Left ventricle myocardium inferior (tissue), 1 donor: ENCODE results near the gene KAZN. TPM values are rescaled to one million over a fixed set of nuclear protein-coding genes. Genes with fewer than 3 reads are reported as not detected.

Source experiments
- DNase-seq: peaks from one replicate; pipeline ENCODE4 v3.0.0-alpha.2; 2020
- H3K27ac ChIP-seq: fragments of 200-600 bp; replicated peaks from 2 replicates; pipeline ENCODE4 v1.8.0; 2021
- H3K27me3 ChIP-seq: fragments of 200-600 bp; 2 replicates; pipeline ENCODE4 v1.8.0; 2021; ENCODE audit warnings: low read depth
- H3K36me3 ChIP-seq: fragments of 200-600 bp; 2 replicates; pipeline ENCODE4 v1.8.0; 2021
- H3K4me1 ChIP-seq: fragments of 200-600 bp; 2 replicates; pipeline ENCODE4 v1.8.0; 2021
- H3K4me3 ChIP-seq: fragments of 200-600 bp; 2 replicates; pipeline ENCODE4 v1.8.0; 2021; ENCODE audit warnings: mild to moderate bottlenecking, moderate library complexity
- H3K9me3 ChIP-seq: fragments of 200-600 bp; replicated peaks from 2 replicates; pipeline ENCODE4 v1.8.0; 2021
- CTCF ChIP-seq: fragments of 200-600 bp; IDR thresholded peaks from 2 replicates; pipeline ENCODE4 v1.8.0; 2021; ENCODE audit warnings: antibody characterized with exemption, mild to moderate bottlenecking, borderline replicate concordance
- intact Hi-C: fragments of 100-400 bp; cut with micrococcal nuclease; formaldehyde crosslinking; loops from one replicate; pipeline ENCODE4 v1.11.0; 2022
- total RNA-seq: library from RNA; stranded (reverse); fragmentation: NEBNext Ultra II Directional; extraction: Animal tissue kit (Norgen Biotek cat#: 25700); gene quantifications from one replicate; pipeline ENCODE4 v1.2.1, GENCODE V29; 2021
- donor health status: DM: no; HTN: yes; CAD: no; lungs with severe emphysema.

Gene KAZN
- total RNA-seq, 1 donor from 2014 or later: 2.2 TPM

- H3K4me1 ChIP-seq: no peaks in the 10 kb centered on the region
- H3K4me3 ChIP-seq: no peak overlapping the region
- H3K36me3 ChIP-seq: no peaks in the 10 kb centered on the region
- H3K27ac ChIP-seq: no peak overlapping the region
- DNase-seq: no peak
- no peaks in the 10 kb centered on the region for H3K9me3 ChIP-seq
- no peak for TF ChIP-seq CTCF
- H3K27me3 ChIP-seq: no peaks in the 10 kb centered on the region
- intact Hi-C loops: no loop called here
These were observed 396.5 kb downstream of the KAZN start for GRCh38 chr1:14994841-14995437.

GRCh38 chr1:14996133-14997050 lies 397.9 kb downstream of the KAZN start:
- Histone ChIP-seq H3K36me3 (no peaks in the 10 kb centered on the region), H3K4me3 (no peak overlapping the region), H3K4me1 (no peaks in the 10 kb centered on the region), H3K9me3 (no peaks in the 10 kb centered on the region), H3K27ac (no peak overlapping the region), H3K27me3 (no peaks in the 10 kb centered on the region)
- no peak for TF ChIP-seq CTCF
- no peak for DNase-seq
- intact Hi-C loops: no loop called here

- no peak for TF ChIP-seq CTCF
- intact Hi-C loops: no loop called here
These were observed 399.3 kb downstream of the KAZN start for GRCh38 chr1:14997646-14998276.

GRCh38 chr1:14999441-14999840 lies 401.0 kb downstream of the KAZN start:
- H3K36me3 ChIP-seq: no peaks in the 10 kb centered on the region
- H3K4me1 ChIP-seq: no peaks in the 10 kb centered on the region
- no peaks in the 10 kb centered on the region for H3K27me3 ChIP-seq
- no peak for DNase-seq
- intact Hi-C loops: no loop called here
- H3K4me3 ChIP-seq: no peak overlapping the region
- TF ChIP-seq CTCF: no peak
- H3K9me3 ChIP-seq: no peaks in the 10 kb centered on the region
- H3K27ac ChIP-seq: no peak overlapping the region

More at GRCh38 chr1:14997646-14998276, 399.3 kb downstream of the KAZN start:
- Histone ChIP-seq H3K4me3 (no peak overlapping the region), H3K27ac (no peak overlapping the region), H3K36me3 (no peaks in the 10 kb centered on the region), H3K9me3 (no peaks in the 10 kb centered on the region), H3K27me3 (no peaks in the 10 kb centered on the region), H3K4me1 (no peaks in the 10 kb centered on the region)
- DNase-seq: no peak

- H3K27me3 ChIP-seq: no peaks in the 10 kb centered on the region
- no peak for DNase-seq
- intact Hi-C loops: no loop called here
- H3K4me3 ChIP-seq: no peak overlapping the region
- TF ChIP-seq CTCF: no peak
- H3K4me1 ChIP-seq: no peaks in the 10 kb centered on the region
- no peak overlapping the region for H3K27ac ChIP-seq
- H3K36me3 ChIP-seq: no peaks in the 10 kb centered on the region
- no peaks in the 10 kb centered on the region for H3K9me3 ChIP-seq
These were observed 401.5 kb downstream of the KAZN start for GRCh38 chr1:15000030-15000429.
